Activated CD4-positive, alpha-beta T cell treated with anti-CD3 and anti-CD28 coated beads, Interleukin-2, amount 50 U/mL, for 4 hours (primary cell): ENCODE data around the gene PPFIA3.
"Not testable (repeated sequence)": the region's sequence is repeated elsewhere in the genome, so short reads cannot be mapped to it uniquely, and the experiment has no call there.

Source experiments
- DNase-seq, 2 experiments: peaks; one replicate each; pipeline ENCODE4 v3.0.0-alpha.2; 2020

Gene PPFIA3

DNA sequence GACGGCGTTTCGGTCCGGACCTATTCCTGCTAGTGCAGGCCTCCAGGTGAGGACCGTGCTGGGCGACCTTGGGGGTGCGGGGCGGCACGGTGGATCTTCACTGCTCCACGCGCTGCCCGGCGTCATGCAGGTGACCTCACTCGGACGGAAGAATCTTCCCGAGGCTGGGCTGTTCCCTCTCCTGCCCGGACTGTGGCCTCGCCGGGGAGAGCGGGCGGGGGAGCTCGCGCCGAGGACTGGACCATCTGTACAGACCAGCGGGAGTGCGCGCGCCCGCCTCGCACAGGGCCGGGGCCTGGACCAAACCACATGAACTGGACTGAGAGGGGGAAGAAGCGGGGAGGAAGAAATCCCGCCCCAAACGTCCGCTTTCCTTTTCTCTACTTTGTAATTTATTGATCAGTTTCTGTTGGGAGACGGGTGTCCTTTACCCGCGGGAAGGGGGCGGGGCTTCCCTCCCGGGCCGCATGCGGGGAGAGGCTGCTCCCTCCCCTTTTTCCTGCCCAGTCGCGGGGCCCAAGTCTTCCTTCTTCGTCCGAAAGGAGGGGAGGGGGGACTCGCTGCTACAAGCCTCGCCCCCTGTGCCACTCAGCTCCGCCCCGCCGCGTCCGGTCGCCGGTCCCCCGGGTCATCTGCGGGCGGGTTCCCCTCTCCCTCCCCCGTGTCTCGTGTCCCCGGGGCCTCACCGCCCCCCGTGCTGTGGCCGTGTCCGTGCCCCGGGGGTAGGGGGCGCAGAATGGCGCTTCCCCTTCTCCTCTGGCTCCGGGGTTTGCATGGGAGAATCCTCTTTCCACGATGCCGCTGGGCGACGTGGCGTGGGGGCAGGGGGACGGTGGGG, 31.0 kb downstream of the PPFIA3 start:
- DNase-seq: peak; percentile 15 to 23

GRCh38 chr19:49150944-49151243, 31.6 kb downstream of the PPFIA3 start:
- no peak for DNase-seq

GRCh38 chr19:49151267-49152118, 32.1 kb downstream of the PPFIA3 start:
- DNase-seq: no peak

DNA sequence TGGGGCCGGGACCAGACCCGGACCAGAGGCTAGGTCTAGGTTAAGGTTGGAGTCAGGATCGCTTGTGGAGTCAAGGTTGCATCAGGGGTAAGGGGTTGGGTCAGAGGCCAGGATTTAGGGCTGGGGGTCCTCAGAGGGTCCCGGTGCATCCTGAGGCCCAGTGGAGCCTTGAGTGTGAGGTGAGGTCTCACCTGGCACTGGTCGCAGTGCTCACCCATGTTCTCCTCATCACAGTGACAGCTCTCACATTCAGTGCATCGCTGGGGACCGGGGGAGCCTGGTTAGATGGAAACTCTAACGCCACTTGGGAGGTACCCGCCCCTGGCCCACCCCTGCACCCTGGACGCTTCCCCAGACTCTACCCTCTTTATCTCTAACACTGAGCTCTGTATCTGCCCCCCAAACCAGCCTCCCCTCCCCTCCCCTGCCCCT, 32.8 kb downstream of the PPFIA3 start:
- no peak for DNase-seq

- no peak for DNase-seq
These were observed 33.9 kb downstream of the PPFIA3 start for GRCh38 chr19:49153167-49153809.

DNA sequence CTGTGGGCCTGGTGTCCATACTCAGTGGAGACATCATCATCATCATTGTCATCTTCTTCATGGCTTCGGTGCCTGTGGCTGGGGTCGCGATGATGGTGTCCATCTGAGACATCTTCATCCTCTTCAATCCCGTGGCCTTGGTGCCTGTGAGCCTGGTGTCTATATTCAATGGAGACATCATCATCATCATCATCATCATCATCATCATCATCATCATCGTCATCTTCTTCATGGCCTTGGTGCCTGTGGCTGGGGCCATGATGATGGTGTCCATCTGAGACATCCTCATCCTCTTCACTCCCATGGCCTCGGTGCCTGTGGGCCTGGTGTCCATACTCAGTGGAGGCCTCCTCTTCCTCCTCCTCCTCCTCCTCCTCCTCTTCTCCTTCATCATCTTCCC, 34.9 kb downstream of the PPFIA3 start:
- no peak for DNase-seq

DNA sequence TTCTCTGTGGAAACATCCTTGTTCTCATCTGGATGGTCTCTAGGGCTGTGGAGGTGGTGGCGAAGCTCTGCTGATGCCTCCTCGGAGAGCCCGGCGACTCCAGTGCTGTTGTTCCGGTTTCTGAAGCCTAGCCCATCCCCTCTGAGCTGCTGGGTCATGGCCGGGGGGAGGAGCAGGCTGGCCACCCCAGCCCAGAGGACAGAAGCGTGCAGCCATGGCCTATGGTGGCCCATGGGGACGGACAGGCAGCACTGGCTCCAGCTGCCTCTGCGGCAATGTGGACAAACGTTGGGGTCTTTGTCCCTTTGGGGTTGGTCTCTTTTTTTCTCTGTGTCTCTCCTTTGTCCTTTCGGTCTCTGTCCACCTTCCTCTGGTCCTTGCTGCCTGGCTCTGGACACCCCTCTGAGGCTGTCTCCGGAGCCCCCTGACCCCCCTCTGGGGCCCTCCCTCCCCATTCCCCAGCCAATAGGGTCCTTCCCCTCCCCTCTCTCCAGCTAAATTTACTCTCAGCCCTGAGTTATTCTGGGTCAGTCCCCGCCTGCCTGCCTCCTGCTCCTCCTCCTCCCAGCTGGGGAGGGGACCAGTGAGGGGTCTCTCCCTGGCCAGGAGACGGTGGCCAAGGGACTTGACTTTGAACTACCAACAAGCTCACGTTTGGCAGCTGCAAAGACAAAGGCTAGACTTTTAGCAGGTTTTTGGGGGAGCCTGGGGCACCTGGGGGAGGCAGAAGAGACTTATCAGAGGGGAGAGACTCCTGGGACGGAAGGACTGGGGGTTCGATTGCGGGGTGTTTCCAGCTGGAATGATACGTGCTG, 35.9 kb downstream of the PPFIA3 start, which contains the start of gene HRC:
HRC (minus strand) TSS at position 392 of the 815 bp plus-strand sequence; CDS start at position 233, 159 bp downstream.
- no peak for DNase-seq

DNA sequence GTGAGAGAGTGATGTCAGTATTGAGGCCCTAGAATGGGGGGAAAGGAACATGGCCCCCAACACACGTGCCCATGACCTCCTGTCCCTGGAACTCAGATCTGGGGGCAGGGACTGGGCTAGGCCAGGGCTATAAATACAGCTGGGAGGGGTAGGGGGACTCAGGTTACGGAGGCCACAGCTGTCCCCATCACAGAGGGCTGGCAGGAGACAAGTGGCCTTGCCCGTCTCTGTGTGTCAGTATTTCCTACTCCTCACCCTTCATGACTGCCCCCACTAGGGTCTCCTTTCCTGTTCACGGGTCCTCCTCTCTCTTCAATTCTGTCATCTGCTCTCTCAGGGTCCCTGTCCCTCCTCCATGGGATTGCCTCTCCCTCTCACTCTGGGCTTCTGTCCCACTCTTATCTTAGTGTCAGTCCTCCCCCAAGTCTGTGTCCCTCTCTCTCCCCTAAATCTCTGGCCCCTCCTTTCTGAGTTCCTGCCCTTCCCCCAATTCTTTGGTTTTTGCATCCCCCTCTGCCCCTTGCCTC, 36.5 kb downstream of the PPFIA3 start:
- DNase-seq: no peak

GRCh38 chr19:49157445-49158224, 38.3 kb downstream of the PPFIA3 start, which contains the start of gene TRPM4:
TRPM4 (plus strand) TSS chr19:49157792; CDS start chr19:49157867, 75 bp downstream.
- peak in 1 of 2 experiments; percentile 16 for DNase-seq

- no peak for DNase-seq
These were observed 41.3 kb downstream of the PPFIA3 start for GRCh38 chr19:49160450-49161189.

GRCh38 chr19:49161987-49162386, 42.6 kb downstream of the PPFIA3 start:
- DNase-seq: no peak

DNA sequence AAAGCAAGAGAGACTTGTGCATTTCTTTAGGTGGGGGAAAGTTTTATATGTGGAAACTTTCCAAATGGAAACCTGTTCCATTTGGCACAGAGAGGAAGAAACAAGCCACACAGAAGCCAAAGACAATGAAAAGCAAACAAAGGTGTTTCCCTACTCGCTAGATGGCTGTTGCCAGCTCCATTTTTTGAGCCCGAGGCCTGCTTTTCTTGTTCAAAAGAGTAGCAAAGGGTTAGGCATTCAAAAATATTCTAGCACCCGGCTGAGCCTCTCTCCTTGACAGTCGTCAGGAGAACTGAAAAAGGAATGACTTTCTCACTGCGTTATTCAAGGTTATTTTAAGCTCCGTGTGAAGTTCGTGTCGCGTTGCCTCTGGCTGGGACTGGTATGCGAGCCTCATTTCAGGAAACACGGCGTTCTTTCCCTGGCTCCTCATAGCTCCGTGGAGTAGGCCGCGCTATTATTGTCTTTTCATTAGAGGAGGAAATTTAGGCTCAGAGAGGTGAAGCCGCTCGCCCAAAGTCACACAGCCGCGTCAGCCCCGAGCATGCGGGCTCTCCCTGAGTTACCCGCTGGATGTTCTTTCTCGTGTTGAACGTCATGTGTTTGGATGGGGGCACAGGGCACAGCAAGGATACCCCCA, 45.9 kb downstream of the PPFIA3 start:
- DNase-seq: no peak

GRCh38 chr19:49165865-49166301, 46.5 kb downstream of the PPFIA3 start:
- no peak for DNase-seq

- DNase-seq: no peak
These were observed 48.6 kb downstream of the PPFIA3 start for GRCh38 chr19:49167857-49168409.

GRCh38 chr19:49168421-49168820, 49.1 kb downstream of the PPFIA3 start:
- DNase-seq: no peak

GRCh38 chr19:49173198-49173597, 53.9 kb downstream of the PPFIA3 start:
- no peak for DNase-seq

DNA sequence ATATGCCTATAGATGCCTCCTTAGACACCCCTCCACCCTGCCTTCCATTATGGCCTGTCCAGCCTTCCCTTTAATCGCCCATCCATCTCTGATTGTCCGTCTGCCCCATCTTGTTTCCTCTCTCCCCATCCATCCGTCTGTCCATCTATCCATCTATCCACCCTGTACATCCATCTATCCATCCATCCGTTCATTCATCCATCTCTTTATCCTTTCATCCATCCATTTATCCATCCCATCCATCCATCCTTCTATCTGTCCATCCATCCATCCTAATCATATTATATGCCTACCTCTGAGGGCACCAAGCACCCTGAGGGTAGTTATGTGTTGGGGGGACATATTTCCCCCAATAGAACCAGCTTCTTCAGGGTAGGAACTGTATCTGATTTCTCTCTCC, 61.3 kb downstream of the PPFIA3 start:
- no peak for DNase-seq

DNA sequence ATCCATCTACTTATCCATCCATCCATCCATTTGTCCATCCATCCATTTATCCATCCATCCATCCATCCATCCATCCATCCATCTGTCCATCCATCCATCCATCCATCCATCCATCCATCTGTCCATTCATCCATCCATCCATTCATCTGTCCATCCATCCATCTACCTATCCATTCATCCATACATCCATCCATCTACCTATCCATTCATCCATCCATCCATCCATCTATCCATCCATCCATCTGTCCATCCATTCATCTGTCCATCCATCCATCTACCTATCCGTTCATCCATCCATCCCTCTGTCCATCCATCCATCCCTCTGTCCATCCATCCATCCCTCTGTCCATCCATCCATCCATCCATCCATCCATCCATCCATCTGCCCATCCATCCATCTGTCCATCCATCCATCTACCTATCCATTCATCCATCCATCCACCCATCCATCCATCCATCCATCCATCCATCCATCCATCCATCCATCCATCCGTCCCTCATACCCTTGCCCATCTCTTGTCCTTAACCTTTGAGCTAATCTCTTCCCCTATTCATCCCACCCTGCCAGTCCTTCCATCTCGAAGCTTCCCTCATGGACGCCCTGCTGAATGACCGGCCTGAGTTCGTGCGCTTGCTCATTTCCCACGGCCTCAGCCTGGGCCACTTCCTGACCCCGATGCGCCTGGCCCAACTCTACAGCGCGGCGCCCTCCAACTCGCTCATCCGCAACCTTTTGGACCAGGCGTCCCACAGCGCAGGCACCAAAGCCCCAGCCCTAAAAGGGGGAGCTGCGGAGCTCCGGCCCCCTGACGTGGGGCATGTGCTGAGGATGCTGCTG, 62.9 kb downstream of the PPFIA3 start:
- not testable (repeated sequence) for DNase-seq
